A673 (cell line): Measurements from ENCODE around the gene PTRH1. TPM values are rescaled to one million over a fixed set of nuclear protein-coding genes. Genes with fewer than 3 reads are reported as not detected.

Experiments
- BruUV-seq: library from RNA; stranded (reverse); fragments of 400-500 nt; replicated peaks from 2 replicates; lab custom pipeline; 2021; lab: Mats Ljungman, UMichigan
- CTCF ChIA-PET: fragments of 300-600 bp; sonication (Branson Sonifier 250); formaldehyde crosslinking; loops from one replicate; lab custom pipeline; 2022; ENCODE audit warnings: antibody characterized with exemption; lab: Charles Lee
- POLR2A ChIA-PET: fragments of 300-600 bp; sonication (Branson Sonifier 250); formaldehyde crosslinking; loops from one replicate; lab custom pipeline; 2022; ENCODE audit warnings: antibody characterized with exemption; ENCODE audit not compliant: low non-redundant PET; lab: Charles Lee
- DNase-seq: peaks from one replicate; pipeline ENCODE4 v3.0.0-alpha.2; 2015; ENCODE audit warnings: low spot score
- H3K27ac ChIP-seq: fragments of 200-600 bp; sonication (generic); 2 replicates; pipeline ENCODE4 v1.5.1; 2016; ENCODE audit warnings: mixed run types, low read depth, mild to moderate bottlenecking, mixed read lengths, antibody characterized with exemption, low read length; ENCODE audit not compliant: poor library complexity, severe bottlenecking
- H3K27me3 ChIP-seq: fragments of 200-600 bp; sonication (generic); replicated peaks from 2 replicates; pipeline ENCODE4 v1.6.1; 2017; ENCODE audit warnings: mixed run types, low read depth, mild to moderate bottlenecking, mixed read lengths, antibody characterized with exemption, low read length; ENCODE audit not compliant: insufficient read depth, poor library complexity
- H3K36me3 ChIP-seq: fragments of 200-600 bp; sonication (generic); 2 replicates; pipeline ENCODE4 v1.6.1; 2016; ENCODE audit warnings: mixed run types, mild to moderate bottlenecking, mixed read lengths, antibody characterized with exemption, low read length; ENCODE audit not compliant: insufficient read depth, poor library complexity, severe bottlenecking
- H3K4me1 ChIP-seq: fragments of 200-600 bp; sonication (generic); 2 replicates; pipeline ENCODE4 v1.6.1; 2017; ENCODE audit warnings: mixed run types, mild to moderate bottlenecking, mixed read lengths, antibody characterized with exemption, low read length; ENCODE audit not compliant: insufficient read depth, poor library complexity, severe bottlenecking
- H3K4me3 ChIP-seq: fragments of 200-600 bp; sonication (generic); 2 replicates; pipeline ENCODE4 v1.5.1; 2016; ENCODE audit warnings: low read depth, mixed run types, mild to moderate bottlenecking, mixed read lengths, low read length; ENCODE audit not compliant: poor library complexity, severe bottlenecking
- H3K9me3 ChIP-seq: fragments of 200-600 bp; sonication (generic); 2 replicates; pipeline ENCODE4 v1.6.1; 2016; ENCODE audit warnings: mixed run types, low read depth, mild to moderate bottlenecking, mixed read lengths, antibody characterized with exemption, low read length; ENCODE audit not compliant: poor library complexity, severe bottlenecking
- CTCF ChIP-seq: fragments of 300-800, 200-600 bp; sonication (generic); conservative IDR thresholded peaks from 2 replicates; pipeline ENCODE4 v1.5.1; 2017; ENCODE audit warnings: low read depth, mild to moderate bottlenecking, antibody characterized with exemption, low read length, moderate library complexity, mixed read lengths
- EZH2 ChIP-seq: fragments of 200-600 bp; sonication (generic); IDR thresholded peaks from 2 replicates; pipeline ENCODE4 v1.6.1; 2017; ENCODE audit warnings: borderline replicate concordance, low read depth, mild to moderate bottlenecking, mixed read lengths, antibody characterized with exemption, low read length; ENCODE audit not compliant: poor library complexity, severe bottlenecking
- intact Hi-C: fragments of 100-400 bp; cut with micrococcal nuclease; formaldehyde crosslinking; loops from one replicate; pipeline ENCODE4 v1.10.0; 2022; ENCODE audit not compliant: unreplicated experiment
- total RNA-seq: library from RNA; stranded (reverse); gene quantifications from 2 replicates; pipeline ENCODE4 v1.2.3, GENCODE V29; 2021

The PTRH1 gene
- total RNA-seq, 1 experiment from 2014 or later, result 9.3 TPM

DNA sequence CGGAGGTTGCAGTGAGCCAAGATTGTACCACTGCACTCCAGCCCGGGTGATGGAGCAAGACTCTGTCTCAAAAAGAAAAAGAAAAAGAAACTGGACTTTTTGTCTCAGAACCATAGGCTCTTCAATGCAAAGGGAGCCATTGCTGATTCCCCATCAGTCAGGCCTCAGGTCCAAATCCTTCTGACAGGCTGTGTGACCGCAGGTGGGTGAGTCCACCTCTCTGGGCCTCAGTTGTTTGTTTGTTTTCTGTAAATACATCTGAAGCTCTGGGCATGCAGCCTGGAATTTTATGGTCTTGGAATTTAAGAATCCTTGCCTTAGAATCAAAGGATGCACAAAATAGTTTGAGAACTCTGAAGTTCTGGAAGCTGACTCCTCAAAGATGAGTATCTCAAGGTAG is 40.8 kb upstream of the PTRH1 start:
- DNase-seq, result no peak
- Histone ChIP-seq H3K27ac (no peak overlapping the region), H3K9me3 (no peaks in the 10 kb centered on the region), H3K36me3 (no peaks in the 10 kb centered on the region), H3K4me3 (no peak overlapping the region), H3K4me1 (peaks cover 3% of the 10 kb centered on the region), H3K27me3 (peaks cover 47% of the 10 kb centered on the region)
- BruUV-seq, result no TSS peak
- TF ChIP-seq EZH2 (no peak), CTCF (no peak)
- ChIA-PET CTCF (no interaction called here), POLR2A (no interaction called here)
- intact Hi-C loops, result no loop called here

DNA sequence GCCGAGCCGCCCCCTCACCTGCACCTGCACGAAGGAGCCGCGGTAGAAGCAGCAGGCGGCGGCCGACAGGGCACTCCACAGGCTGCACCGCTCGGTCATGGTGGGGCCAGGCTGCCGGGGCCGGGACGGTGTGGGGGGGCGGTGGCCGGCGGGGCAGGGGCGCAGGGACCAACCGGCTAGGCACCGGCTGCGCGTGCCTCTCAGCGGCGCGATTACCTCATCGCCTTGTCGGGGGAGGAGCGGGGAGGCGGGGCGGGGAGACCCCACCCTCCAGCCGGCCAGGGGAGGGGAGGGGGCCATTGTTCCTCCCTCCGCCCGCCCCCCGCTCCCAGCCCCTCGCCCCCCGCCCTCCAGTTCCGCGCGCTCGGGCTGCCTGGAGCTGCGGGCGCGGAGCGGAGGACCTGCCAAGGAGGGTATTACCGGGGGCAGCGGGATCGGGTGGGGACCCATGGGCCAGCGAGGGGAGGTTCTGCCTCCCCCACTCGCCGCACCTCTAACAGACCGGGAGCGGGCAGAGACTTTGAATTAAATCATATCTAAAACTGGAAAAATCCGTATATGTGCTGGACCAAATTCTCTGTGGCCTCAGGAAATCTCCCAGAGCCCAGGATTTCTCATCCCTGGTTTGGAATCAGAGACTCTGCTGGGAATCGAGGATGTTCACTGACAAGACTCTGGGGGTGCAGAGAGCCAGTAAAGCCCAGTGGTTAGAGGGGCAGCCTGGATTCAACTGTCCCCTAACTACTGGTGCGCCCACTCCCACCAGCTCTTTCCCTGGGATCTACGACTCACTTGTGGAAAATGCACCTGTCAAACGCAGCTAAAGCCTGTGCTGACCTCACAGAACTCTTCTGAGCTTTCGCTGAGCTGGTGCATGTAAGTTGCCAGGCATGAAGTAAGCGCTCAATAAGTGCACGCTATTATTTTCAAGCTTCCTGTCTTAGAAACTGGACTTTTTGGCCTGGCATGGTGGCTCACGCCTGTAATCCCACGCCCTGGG is 39.9 kb upstream of the PTRH1 start:
- peaks cover 3% of the 10 kb centered on the region for H3K4me1 ChIP-seq
- no peaks in the 10 kb centered on the region for H3K36me3 ChIP-seq
- CTCF ChIA-PET, result no interaction called here
- POLR2A ChIA-PET, result no interaction called here
- TF ChIP-seq CTCF (no peak), EZH2 (peak; percentile 44)
- no peak for DNase-seq
- no TSS peak for BruUV-seq
- no peaks in the 10 kb centered on the region for H3K9me3 ChIP-seq
- no peak overlapping the region for H3K4me3 ChIP-seq
- H3K27me3 ChIP-seq, result peaks cover 52% of the 10 kb centered on the region
- intact Hi-C loops, result no loop called here
- H3K27ac ChIP-seq, result no peak overlapping the region

- ChIA-PET CTCF (interaction anchor here (0.7 kb wide), 1 partner anchor 20 kb away, joined by 3 read pairs; the partner anchor contains the start of gene TOR2A), POLR2A (no interaction called here)
- intact Hi-C loops, result no loop called here
- H3K9me3 ChIP-seq, result no peaks in the 10 kb centered on the region
- DNase-seq, result peak; percentile 51
- no TSS peak for BruUV-seq
- no peak overlapping the region for H3K4me3 ChIP-seq
- no peaks in the 10 kb centered on the region for H3K36me3 ChIP-seq
- TF ChIP-seq CTCF (no peak), EZH2 (peak; percentile 78)
- H3K27me3 ChIP-seq, result peaks cover 52% of the 10 kb centered on the region
- no peak overlapping the region for H3K27ac ChIP-seq
- peaks cover 3% of the 10 kb centered on the region for H3K4me1 ChIP-seq
Measured at GRCh38 chr9:127754099-127755060, 38.9 kb upstream of the PTRH1 start.
